ENCODE measurements around the gene S100A16.
"Not testable (repeated sequence)": the region's sequence is repeated elsewhere in the genome, so short reads cannot be mapped to it uniquely, and the experiment has no call there.

S100A16 gene

GRCh38 chr1:153612755-153613331, at the start of gene S100A16:
TSS of gene S100A16 (minus strand) at chr1:153613137. CDS start at chr1:153608151, 4,986 bp downstream.
- peak; percentile 56 for DNase-seq (ENCODE audit: low spot score)

GRCh38 chr1:153662269-153662668, 49.3 kb upstream of the S100A16 start:
- no peak for DNase-seq (ENCODE audit: low spot score)

GRCh38 chr1:153661111-153661708, 48.3 kb upstream of the S100A16 start:
- DNase-seq (ENCODE audit: low spot score), result no peak

- DNase-seq (ENCODE audit: low spot score), result no peak
Measured at GRCh38 chr1:153659656-153660055, 46.7 kb upstream of the S100A16 start.

- no peak for DNase-seq (ENCODE audit: low spot score)
Measured at GRCh38 chr1:153659175-153659534, 46.2 kb upstream of the S100A16 start.

GRCh38 chr1:153658400-153659174, 45.6 kb upstream of the S100A16 start, which contains the start of gene SNAPIN:
TSS of gene SNAPIN (plus strand) at chr1:153658703. CDS start at chr1:153658744, 41 bp downstream.
- DNase-seq (ENCODE audit: low spot score), result peak; percentile 88

- peak; percentile 45 for DNase-seq (ENCODE audit: low spot score)
Measured at GRCh38 chr1:153655333-153655732, 42.4 kb upstream of the S100A16 start.

- DNase-seq (ENCODE audit: low spot score), result no peak
Measured at GRCh38 chr1:153652805-153653500, 40.0 kb upstream of the S100A16 start.

GRCh38 chr1:153651771-153652170, 38.8 kb upstream of the S100A16 start:
- no peak for DNase-seq (ENCODE audit: low spot score)

GRCh38 chr1:153649863-153650235, 36.9 kb upstream of the S100A16 start:
- no peak for DNase-seq (ENCODE audit: low spot score)

- DNase-seq (ENCODE audit: low spot score), result no peak
Measured at GRCh38 chr1:153649137-153649862, 36.4 kb upstream of the S100A16 start.

- no peak for DNase-seq (ENCODE audit: low spot score)
Measured at GRCh38 chr1:153648000-153648643, 35.2 kb upstream of the S100A16 start.

- no peak for DNase-seq (ENCODE audit: low spot score)
Measured at GRCh38 chr1:153647346-153647714, 34.4 kb upstream of the S100A16 start.

- no peak for DNase-seq (ENCODE audit: low spot score)
Measured at GRCh38 chr1:153646672-153647345, 33.9 kb upstream of the S100A16 start.

- DNase-seq (ENCODE audit: low spot score), result peak; percentile 36
Measured at GRCh38 chr1:153643816-153644215, 30.9 kb upstream of the S100A16 start.

- no peak for DNase-seq (ENCODE audit: low spot score)
Measured at GRCh38 chr1:153643100-153643499, 30.2 kb upstream of the S100A16 start.

- no peak for DNase-seq (ENCODE audit: low spot score)
Measured at GRCh38 chr1:153642161-153642560, 29.2 kb upstream of the S100A16 start.

GRCh38 chr1:153640861-153641260, 27.9 kb upstream of the S100A16 start:
- DNase-seq (ENCODE audit: low spot score), result no peak

GRCh38 chr1:153640213-153640612, 27.3 kb upstream of the S100A16 start:
- not testable (repeated sequence) for DNase-seq (ENCODE audit: low spot score)

- no peak for DNase-seq (ENCODE audit: low spot score)
Measured at GRCh38 chr1:153639280-153639679, 26.3 kb upstream of the S100A16 start.

- DNase-seq (ENCODE audit: low spot score), result no peak
Measured at GRCh38 chr1:153638261-153638660, 25.3 kb upstream of the S100A16 start.
